Measurements from ENCODE around the gene COL1A2. TPM values are rescaled to one million over a fixed set of nuclear protein-coding genes. Genes with fewer than 3 reads are reported as not detected.

COL1A2 gene
- polyA plus RNA-seq, 2 of the 4 experiments (the other 2 are of a cell fraction) = 0.14 TPM; not detected in 1

DNA sequence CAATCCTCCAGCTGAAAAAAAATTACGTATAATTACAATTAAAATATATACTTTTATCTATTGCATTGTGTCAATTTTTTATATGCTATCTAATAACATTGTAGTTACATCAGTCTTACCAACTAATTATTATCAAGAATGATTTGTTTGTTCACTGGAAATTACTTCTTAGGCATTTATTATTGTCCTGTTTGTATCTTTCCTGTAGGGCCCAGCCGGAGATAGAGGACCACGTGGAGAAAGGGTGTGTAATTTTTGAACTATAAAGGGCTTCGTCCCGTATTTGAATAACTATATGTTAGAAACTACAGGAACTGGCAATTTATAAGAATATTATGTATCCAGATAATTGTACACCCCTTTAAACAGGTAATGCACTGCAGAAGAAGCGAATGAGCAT lies 4.1 kb downstream of the COL1A2 start:
- ATAC-seq = no peak
- TF ChIP-seq PHF8 (IDR thresholded peaks at IDR 0.05; ENCODE audit: borderline replicate concordance, low read depth) = no peak
- TF ChIP-seq HDAC2 (IDR thresholded peaks at IDR 0.05) = no peak
- no peak for TF ChIP-seq MYC (IDR thresholded peaks at IDR 0.05; ENCODE audit: borderline replicate concordance, low read length)
- TF ChIP-seq NR3C1 (IDR thresholded peaks at IDR 0.05) = no peak
- no peak for TF ChIP-seq CHD4 (IDR thresholded peaks at IDR 0.05; ENCODE audit: borderline replicate concordance)
- TF ChIP-seq ZNF302 (CRISPR knock-in tag; IDR thresholded peaks at IDR 0.05) = no peak
- TF ChIP-seq NFE2L2 (conservative IDR thresholded peaks at IDR 0.05; ENCODE audit: low read length) = no peak
- TF ChIP-seq TFCP2L1 (CRISPR knock-in tag; IDR thresholded peaks at IDR 0.05) = no peak
- TF ChIP-seq, protein P1, sequence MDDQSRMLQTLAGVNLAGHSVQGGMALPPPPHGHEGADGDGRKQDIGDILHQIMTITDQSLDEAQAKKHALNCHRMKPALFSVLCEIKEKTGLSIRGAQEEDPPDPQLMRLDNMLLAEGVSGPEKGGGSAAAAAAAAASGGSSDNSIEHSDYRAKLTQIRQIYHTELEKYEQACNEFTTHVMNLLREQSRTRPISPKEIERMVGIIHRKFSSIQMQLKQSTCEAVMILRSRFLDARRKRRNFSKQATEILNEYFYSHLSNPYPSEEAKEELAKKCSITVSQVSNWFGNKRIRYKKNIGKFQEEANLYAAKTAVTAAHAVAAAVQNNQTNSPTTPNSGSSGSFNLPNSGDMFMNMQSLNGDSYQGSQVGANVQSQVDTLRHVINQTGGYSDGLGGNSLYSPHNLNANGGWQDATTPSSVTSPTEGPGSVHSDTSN (IDR thresholded peaks at IDR 0.05) = no peak
- no peak for TF ChIP-seq CEBPB (IDR thresholded peaks at IDR 0.05)
- no peak for TF ChIP-seq RNF2 (IDR thresholded peaks at IDR 0.05; ENCODE audit: borderline replicate concordance, low read depth)
- TF ChIP-seq KDM1A (IDR thresholded peaks at IDR 0.05; ENCODE audit: low read depth) = no peak
- no peak for TF ChIP-seq CBX2 (IDR thresholded peaks at IDR 0.05; ENCODE audit: borderline replicate concordance, low read depth)
- no peak for DNase-seq (ENCODE audit: low read depth in 1 of 2, low spot score in 1 of 2)
- CTCF ChIA-PET = interaction anchor here (1.3 kb wide), 1 partner anchor 103 kb away, joined by 4 read pairs; no protein-coding TSS in a partner anchor
- no peaks in the 10 kb centered on the region; the same call in 2 of the 3 replicates for H3K4me1 ChIP-seq
- no peak overlapping the region for H3K4me2 ChIP-seq
- no peak overlapping the region for H3K27ac ChIP-seq
- no peak overlapping the region for H3K4me3 ChIP-seq
- 89% methylated on average over 6 of the region's 6 CpGs for WGBS (ENCODE audit: missing lambda C conversion rate)
- FAIRE-seq = no peak
- POLR2A ChIA-PET = no interaction called here
- H3K9me3 ChIP-seq = no peaks in the 10 kb centered on the region

DNA sequence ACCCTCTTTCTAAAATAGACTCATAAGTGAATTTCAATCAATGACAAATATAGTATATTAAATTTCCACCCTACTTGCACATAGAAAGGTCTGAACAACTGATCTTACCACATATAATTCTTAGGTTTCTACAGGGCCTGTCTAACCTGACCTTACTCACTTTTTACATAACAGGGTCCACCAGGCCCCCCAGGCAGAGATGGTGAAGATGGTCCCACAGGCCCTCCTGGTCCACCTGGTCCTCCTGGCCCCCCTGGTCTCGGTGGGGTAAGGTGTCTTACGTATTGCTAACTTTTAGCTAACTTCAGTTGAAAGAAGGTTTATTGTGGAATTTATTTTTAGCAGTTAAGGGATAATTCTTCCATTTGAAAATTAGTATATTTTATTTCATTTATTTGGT lies 5.3 kb downstream of the COL1A2 start:
- DNase-seq (ENCODE audit: low read depth in 1 of 2, low spot score in 1 of 2) = no peak
- 85% methylated on average over 2 of the region's 2 CpGs for WGBS (ENCODE audit: missing lambda C conversion rate)
- TF ChIP-seq, protein P2, sequence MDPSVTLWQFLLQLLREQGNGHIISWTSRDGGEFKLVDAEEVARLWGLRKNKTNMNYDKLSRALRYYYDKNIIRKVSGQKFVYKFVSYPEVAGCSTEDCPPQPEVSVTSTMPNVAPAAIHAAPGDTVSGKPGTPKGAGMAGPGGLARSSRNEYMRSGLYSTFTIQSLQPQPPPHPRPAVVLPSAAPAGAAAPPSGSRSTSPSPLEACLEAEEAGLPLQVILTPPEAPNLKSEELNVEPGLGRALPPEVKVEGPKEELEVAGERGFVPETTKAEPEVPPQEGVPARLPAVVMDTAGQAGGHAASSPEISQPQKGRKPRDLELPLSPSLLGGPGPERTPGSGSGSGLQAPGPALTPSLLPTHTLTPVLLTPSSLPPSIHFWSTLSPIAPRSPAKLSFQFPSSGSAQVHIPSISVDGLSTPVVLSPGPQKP (IDR thresholded peaks at IDR 0.05; ENCODE audit: low read depth, low read length) = no peak
- TF ChIP-seq FOXS1 (CRISPR knock-in tag; IDR thresholded peaks at IDR 0.05) (no peak), POLR2A (IDR thresholded peaks at IDR 0.05; ENCODE audit: low read length) (no peak), JUNB (IDR thresholded peaks at IDR 0.05) (no peak), KDM5A (IDR thresholded peaks at IDR 0.05) (no peak), SREBF2 (IDR thresholded peaks at IDR 0.05) (no peak), CBX2 (IDR thresholded peaks at IDR 0.05; ENCODE audit: borderline replicate concordance, low read depth) (no peak), NFE2L2 (conservative IDR thresholded peaks at IDR 0.05; ENCODE audit: low read length) (no peak), HOXB5 (CRISPR knock-in tag; IDR thresholded peaks at IDR 0.05) (no peak), TFCP2L1 (CRISPR knock-in tag; IDR thresholded peaks at IDR 0.05) (no peak), EHF (CRISPR knock-in tag; IDR thresholded peaks at IDR 0.05) (no peak), HDAC2 (IDR thresholded peaks at IDR 0.05) (no peak), PHF8 (IDR thresholded peaks at IDR 0.05; ENCODE audit: borderline replicate concordance, low read depth) (no peak), GATA3 (IDR thresholded peaks at IDR 0.05; ENCODE audit: borderline replicate concordance) (no peak), KDM1A (IDR thresholded peaks at IDR 0.05; ENCODE audit: low read depth) (no peak), RFX5 (IDR thresholded peaks at IDR 0.05) (no peak), SMC3 (IDR thresholded peaks at IDR 0.05) (no peak)
- TF ChIP-seq, protein P3, sequence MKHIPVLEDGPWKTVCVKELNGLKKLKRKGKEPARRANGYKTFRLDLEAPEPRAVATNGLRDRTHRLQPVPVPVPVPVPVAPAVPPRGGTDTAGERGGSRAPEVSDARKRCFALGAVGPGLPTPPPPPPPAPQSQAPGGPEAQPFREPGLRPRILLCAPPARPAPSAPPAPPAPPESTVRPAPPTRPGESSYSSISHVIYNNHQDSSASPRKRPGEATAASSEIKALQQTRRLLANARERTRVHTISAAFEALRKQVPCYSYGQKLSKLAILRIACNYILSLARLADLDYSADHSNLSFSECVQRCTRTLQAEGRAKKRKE (CRISPR knock-in tag; IDR thresholded peaks at IDR 0.05; ENCODE audit: low read depth) = no peak
- ATAC-seq = no peak
- H3K4me3 ChIP-seq = no peak overlapping the region
- ChIA-PET POLR2A (no interaction called here), CTCF (interaction anchor here (1.0 kb wide), 2 partner anchors 9 to 111 kb away, joined by 4 read pairs; no protein-coding TSS in a partner anchor)
- H3K4me2 ChIP-seq = no peak overlapping the region
- H3K9me3 ChIP-seq = no peaks in the 10 kb centered on the region
- no peak for FAIRE-seq
- no peaks in the 10 kb centered on the region; the same call in 2 of the 3 replicates for H3K4me1 ChIP-seq
- H3K27ac ChIP-seq = no peak overlapping the region

Data from A549 (cell line).